ENCODE data around the gene TENT4A. TPM values are rescaled to one million over a fixed set of nuclear protein-coding genes. Genes with fewer than 3 reads are reported as not detected.

The TENT4A gene
- total RNA-seq, 4 donors from 2014 or later: 17.0 to 21.9 (median 20.1) TPM

DNA sequence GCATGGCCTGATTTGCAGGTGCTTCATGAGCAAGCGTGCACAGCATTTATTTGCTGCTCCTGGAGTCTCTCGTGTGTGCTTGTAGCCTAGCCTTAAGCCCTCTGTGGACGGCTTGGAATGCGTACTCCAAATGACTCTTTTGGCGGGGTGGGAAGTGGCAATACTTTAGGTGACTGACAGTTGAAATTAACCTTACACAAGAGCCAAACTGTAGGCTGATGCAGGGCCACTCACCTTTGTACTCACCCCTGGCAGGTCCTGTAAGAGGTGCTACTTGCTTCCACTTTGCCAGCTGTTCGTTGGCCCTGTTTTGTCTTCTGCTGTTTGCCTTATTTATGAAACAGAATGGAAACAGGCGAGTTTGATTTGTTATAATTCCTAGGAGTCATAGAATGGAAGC, 22.9 kb downstream of the TENT4A start:
- Histone ChIP-seq H3K36me3 (peaks cover 20 to 37% (median 34%) of the 10 kb centered on the region in 4 donors), H3K9me3 (no peaks in the 10 kb centered on the region), H3K4me3 (no peak overlapping the region), H3K27me3 (no peaks in the 10 kb centered on the region), H3K27ac (replicated peaks in 1 of 4) (no peak overlapping the region), H3K4me1 (peaks cover 42 to 54% (median 47%) of the 10 kb centered on the region in 4 donors)
- 94% methylated on average over 6 of the region's 7 CpGs for WGBS
- no peak for DNase-seq (ENCODE audit: extremely low spot score)
- TF ChIP-seq EP300 (IDR thresholded peaks at IDR 0.05) (no peak), POLR2AphosphoS5 (IDR thresholded peaks at IDR 0.05) (no peak), POLR2A (IDR thresholded peaks at IDR 0.05; ENCODE audit: low read depth) (no peak)
- TF ChIP-seq, protein P1, sequence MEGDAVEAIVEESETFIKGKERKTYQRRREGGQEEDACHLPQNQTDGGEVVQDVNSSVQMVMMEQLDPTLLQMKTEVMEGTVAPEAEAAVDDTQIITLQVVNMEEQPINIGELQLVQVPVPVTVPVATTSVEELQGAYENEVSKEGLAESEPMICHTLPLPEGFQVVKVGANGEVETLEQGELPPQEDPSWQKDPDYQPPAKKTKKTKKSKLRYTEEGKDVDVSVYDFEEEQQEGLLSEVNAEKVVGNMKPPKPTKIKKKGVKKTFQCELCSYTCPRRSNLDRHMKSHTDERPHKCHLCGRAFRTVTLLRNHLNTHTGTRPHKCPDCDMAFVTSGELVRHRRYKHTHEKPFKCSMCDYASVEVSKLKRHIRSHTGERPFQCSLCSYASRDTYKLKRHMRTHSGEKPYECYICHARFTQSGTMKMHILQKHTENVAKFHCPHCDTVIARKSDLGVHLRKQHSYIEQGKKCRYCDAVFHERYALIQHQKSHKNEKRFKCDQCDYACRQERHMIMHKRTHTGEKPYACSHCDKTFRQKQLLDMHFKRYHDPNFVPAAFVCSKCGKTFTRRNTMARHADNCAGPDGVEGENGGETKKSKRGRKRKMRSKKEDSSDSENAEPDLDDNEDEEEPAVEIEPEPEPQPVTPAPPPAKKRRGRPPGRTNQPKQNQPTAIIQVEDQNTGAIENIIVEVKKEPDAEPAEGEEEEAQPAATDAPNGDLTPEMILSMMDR (IDR thresholded peaks at IDR 0.05): no peak
- intact Hi-C loops (cut with DNase I): no loop called here

DNA sequence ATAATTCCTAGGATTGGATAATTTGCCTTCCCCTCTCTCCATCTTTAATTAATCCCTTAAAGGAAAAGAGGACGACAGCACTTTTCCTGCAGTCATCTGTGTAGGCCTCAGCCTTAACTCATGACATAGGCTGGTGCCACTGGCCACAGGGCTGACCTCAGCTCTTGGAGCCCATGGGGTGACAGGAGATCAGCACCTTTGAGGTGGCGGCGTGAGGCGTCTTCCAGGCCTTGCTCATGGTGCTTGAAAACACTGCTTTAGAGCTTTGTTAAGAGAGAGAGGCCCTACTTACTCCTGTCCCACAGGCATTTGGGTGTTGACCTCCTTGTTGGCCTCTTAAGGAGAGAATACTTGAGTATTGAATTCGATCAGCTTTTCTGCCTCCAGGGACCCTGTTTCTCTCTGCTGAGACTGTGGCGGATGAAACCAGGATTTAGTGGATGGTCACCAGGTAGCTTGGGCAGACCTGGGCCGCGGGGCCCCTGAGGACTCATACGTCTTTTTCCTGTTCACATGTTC, 23.4 kb downstream of the TENT4A start:
- no peaks in the 10 kb centered on the region for H3K9me3 ChIP-seq
- no peak for DNase-seq (ENCODE audit: extremely low spot score)
- peaks cover 22 to 42% (median 38%) of the 10 kb centered on the region in 4 donors for H3K36me3 ChIP-seq
- no peak for TF ChIP-seq EP300 (IDR thresholded peaks at IDR 0.05)
- no peak for TF ChIP-seq POLR2AphosphoS5 (IDR thresholded peaks at IDR 0.05)
- TF ChIP-seq, protein P1 (IDR thresholded peaks at IDR 0.05): no peak
- TF ChIP-seq POLR2A (IDR thresholded peaks at IDR 0.05; ENCODE audit: low read depth): no peak
- intact Hi-C loops (cut with DNase I): no loop called here
- H3K4me3 ChIP-seq: no peak overlapping the region
- H3K4me1 ChIP-seq: peaks cover 38 to 49% (median 42%) of the 10 kb centered on the region in 4 donors
- no peaks in the 10 kb centered on the region for H3K27me3 ChIP-seq
- H3K27ac ChIP-seq (replicated peaks in 1 of 4): no peak overlapping the region
- WGBS: 95% methylated on average over 9 of the region's 9 CpGs

DNA sequence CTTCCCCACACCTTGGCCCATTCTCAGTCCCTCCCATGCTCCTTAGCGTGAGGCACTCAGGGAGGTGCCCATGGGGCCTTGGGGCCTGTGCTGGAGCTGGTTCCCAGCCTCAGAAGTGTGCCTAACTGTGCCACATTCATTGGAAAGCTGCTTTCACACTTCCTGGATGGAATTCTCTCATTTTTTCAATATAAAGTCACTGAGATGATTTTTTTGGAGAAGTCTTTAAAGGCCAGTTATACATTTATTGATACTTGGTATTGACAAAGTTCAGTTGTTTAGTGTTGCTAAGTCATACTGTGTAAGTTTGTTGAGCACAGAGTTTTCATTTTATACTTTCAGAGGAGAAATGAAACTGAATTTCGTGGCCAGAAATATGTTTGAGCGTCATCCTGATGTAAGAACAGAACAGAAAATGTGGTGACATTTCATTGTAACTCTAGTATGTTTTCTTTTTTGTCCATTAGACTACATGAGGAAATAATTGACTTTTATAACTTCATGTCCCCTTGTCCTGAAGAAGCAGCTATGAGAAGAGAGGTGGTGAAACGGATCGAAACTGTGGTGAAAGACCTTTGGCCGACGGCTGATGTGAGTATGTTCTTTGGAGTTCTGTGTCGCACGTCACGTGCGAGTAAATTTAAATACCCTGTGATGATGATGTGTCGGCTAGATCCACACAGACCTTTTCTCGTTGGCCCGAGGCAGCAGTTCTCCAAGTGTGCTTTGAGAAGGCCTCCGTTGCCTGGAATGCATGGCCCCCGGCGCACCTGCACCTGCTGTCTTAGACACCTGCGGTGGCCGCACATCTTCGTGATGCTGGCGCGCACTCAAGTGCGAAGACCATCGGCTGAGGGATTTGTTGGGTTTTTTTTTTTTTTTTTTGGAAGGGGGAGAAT, 24.1 kb downstream of the TENT4A start:
- Histone ChIP-seq H3K9me3 (no peaks in the 10 kb centered on the region), H3K27me3 (no peaks in the 10 kb centered on the region), H3K4me3 (no peak overlapping the region), H3K27ac (replicated peaks in 1 of 4) (no peak overlapping the region), H3K36me3 (peaks cover 22 to 47% (median 42%) of the 10 kb centered on the region in 4 donors), H3K4me1 (peaks cover 30 to 42% (median 35%) of the 10 kb centered on the region in 4 donors)
- intact Hi-C loops (cut with DNase I): no loop called here
- TF ChIP-seq POLR2A (IDR thresholded peaks at IDR 0.05; ENCODE audit: low read depth) (no peak), POLR2AphosphoS5 (IDR thresholded peaks at IDR 0.05) (no peak), EP300 (IDR thresholded peaks at IDR 0.05) (no peak)
- TF ChIP-seq, protein P1 (IDR thresholded peaks at IDR 0.05): no peak
- DNase-seq (ENCODE audit: extremely low spot score): no peak
- 91% methylated on average over 24 of the region's 24 CpGs for WGBS

DNA sequence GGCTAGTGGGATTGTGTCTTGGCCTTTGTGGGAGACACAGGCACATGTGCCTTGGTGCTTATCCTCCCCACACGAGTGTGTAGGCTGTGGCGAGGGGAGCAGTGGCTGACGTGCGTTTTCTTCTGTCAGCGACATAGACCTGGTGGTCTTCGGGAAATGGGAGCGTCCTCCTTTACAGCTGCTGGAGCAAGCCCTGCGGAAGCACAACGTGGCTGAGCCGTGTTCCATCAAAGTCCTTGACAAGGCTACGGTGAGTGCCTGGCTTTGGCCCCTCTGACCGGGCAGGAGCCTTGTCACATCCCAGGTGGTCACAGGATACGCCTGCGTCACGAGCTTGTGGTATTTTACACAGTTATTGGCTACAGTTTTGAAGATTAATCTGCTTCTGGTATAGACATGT, 26.4 kb downstream of the TENT4A start:
- intact Hi-C loops (cut with DNase I): loop anchor here (10.0 kb wide), 1 partner anchor 365 kb away; the partner anchor contains the start of gene MED10
- H3K4me1 ChIP-seq: peaks cover 7 to 19% (median 12%) of the 10 kb centered on the region in 4 donors
- no peak for DNase-seq (ENCODE audit: extremely low spot score)
- no peak for TF ChIP-seq EP300 (IDR thresholded peaks at IDR 0.05)
- TF ChIP-seq, protein P1 (IDR thresholded peaks at IDR 0.05): no peak
- no peak for TF ChIP-seq POLR2AphosphoS5 (IDR thresholded peaks at IDR 0.05)
- TF ChIP-seq POLR2A (IDR thresholded peaks at IDR 0.05; ENCODE audit: low read depth): no peak
- peaks cover 31 to 68% (median 62%) of the 10 kb centered on the region in 4 donors for H3K36me3 ChIP-seq
- H3K9me3 ChIP-seq: no peaks in the 10 kb centered on the region
- no peak overlapping the region for H3K4me3 ChIP-seq
- H3K27me3 ChIP-seq: no peaks in the 10 kb centered on the region
- 87% methylated on average over 9 of the region's 15 CpGs for WGBS
- H3K27ac ChIP-seq (replicated peaks in 1 of 4): no peak overlapping the region
